ENCODE measurements around the gene C1QTNF9B.

DNA sequence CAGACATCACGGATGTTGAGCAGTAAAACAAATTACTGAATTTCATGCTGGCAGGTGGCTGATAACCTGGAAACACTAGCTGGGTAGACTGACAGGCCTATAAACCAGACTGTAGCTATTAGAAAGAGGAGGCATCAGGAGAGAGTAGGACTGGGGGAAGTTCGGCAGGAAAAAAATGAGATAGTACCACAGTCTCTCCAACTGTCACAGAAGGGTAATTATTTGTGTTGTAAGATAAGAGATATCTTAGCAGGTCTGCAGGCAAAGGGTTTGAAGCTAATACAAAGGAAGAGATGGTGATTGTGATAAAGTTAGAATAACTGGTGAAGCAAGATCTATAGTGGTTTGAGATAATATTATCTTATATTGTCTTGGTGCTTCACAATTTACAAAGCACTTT, 49.8 kb downstream of the C1QTNF9B start:
- TF ChIP-seq POLR2A (IDR thresholded peaks at IDR 0.05; ENCODE audit: low read length) (no peak), KDM1A (IDR thresholded peaks at IDR 0.05; ENCODE audit: low read depth) (no peak)

Measured in A549 (cell line).